SU-DHL-6 (cell line): Measurements from ENCODE around the gene IFNA14.

Experiments
- CTCF ChIP-seq: fragments of 200-600 bp; sonication (generic); IDR thresholded peaks from one replicate; pipeline ENCODE4 v1.5.1; 2017; ENCODE audit warnings: antibody characterized with exemption, mild to moderate bottlenecking, low read length, moderate library complexity; ENCODE audit not compliant: insufficient read depth, poor library complexity, severe bottlenecking
- EZH2phosphoT487 ChIP-seq: fragments of 200-600 bp; sonication (generic), shearing (Covaris generic); conservative IDR thresholded peaks from 2 replicates; pipeline ENCODE4 v1.6.1; 2018; ENCODE audit warnings: mild to moderate bottlenecking, antibody characterized with exemption, low read length, moderate library complexity, mixed read lengths

DNA sequence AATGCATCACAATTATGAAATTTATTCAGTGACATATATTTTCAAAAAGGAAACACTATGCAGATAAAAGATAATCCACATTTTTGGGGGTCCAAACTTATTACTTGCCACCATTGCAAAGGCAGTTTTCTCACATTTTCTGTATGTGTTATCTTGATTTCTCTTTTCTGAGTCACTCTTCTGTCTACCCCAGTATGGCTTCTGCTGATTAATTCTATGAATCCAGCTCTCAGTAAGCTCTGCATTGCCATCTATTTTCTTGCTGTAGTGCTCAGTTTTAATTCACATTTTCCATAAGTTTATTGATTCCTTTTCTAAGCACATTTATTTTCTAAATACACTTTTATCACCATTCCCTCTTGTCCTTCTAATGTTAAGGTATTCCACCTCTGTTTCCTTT is 34.6 kb downstream of the IFNA14 start:
- TF ChIP-seq CTCF (no peak), EZH2phosphoT487 (no peak)
